Retina (tissue), 1 donor: Measurements from ENCODE around the gene NCKAP5.

ENCODE experiments used
- DNase-seq: peaks from one replicate; pipeline ENCODE4 v3.0.0-alpha.2; 2016

The NCKAP5 gene

DNA sequence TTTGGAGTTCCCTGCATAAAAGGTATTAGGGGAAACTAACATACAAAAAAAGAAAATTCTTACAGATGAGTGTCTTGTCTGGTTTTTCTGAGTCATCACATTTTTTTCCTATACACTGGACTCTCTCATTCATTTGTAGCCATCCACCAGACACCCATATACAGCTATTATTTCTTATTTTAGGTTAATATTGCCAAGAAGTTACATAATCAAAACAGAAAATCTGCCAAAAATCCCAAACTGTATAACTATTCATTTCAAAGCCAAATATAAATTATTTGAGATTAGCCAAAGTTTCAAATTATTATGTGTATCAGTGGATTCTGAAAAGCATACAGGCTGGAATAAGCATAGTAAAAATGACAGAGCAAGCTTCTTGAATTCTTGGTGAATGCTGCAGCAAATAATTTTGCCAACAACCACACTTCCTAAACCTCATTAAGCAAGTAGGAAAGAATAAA is 191.2 kb downstream of the NCKAP5 start:
- no peak for DNase-seq

DNA sequence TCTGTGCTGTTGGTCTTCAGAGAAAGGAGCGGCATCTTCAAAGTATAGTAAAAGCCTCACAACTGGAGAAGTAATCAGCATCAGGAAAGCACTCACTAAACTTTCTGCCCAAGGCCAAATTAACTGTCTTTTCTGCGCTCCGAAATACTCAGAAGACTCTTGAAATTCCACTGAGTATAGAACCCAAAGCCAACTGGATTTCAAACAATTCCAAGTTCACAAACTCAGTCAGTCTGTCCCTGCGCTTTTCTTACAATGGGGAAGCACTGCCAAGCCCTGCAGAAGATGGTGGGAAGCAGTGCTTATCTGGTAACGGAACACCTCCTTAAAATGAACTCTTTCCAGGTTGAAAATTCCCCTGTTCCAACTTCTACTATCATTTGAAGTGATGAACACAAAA is 193.5 kb downstream of the NCKAP5 start:
- no peak for DNase-seq

DNA sequence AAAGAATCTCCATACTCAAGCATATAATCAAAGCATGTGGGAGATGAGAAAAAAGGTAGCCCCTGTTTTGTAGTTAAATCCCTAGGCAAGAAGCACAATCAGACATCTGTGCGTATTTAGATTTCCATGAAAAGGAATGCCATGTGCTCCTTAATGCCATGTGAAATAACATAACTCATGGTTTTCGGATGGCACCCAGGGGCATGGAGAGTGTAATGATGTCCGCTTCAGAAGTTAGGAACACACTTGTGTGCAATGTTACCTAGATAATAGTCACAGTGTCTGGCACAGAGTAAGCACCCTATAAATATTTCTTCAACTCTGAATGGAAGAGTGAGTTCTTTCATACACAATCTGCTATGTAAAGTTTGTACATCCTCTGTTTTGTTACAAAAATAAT is 197.0 kb downstream of the NCKAP5 start:
- DNase-seq, result no peak

DNA sequence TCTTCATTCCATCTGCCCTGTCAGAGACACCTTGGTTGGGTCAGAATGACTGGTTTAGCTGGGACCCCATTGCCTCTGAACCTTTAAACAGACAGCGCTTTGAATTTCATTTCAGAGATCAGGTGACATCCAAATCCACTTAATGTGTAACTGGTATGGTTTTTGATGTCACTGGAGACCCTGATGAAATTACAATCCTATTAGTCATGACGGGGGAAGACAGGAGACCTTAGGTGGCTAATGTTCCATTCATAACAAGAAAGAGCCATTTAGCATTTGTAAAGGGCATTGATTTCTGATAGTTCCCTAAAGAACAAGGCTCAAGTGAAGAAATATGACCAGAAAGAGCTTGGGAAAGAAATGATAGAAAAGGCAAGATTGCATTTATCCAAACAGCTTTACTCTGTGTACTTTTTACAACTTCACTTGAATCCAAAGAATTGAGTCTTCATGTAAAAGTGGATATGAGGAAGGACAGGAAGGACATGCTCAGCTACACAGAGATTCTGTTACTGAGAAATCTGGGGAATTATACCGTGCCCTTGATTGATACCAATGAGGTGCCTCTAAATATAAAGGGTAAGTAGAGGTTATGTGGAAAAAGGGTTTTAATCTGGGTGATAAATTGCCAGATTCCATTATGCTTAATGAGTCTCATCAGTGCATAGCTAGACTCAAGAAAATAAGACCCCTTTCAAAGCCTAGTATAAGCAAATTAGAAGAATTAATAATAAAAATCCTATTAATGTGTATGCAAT is 198.2 kb downstream of the NCKAP5 start:
- DNase-seq, result no peak

DNA sequence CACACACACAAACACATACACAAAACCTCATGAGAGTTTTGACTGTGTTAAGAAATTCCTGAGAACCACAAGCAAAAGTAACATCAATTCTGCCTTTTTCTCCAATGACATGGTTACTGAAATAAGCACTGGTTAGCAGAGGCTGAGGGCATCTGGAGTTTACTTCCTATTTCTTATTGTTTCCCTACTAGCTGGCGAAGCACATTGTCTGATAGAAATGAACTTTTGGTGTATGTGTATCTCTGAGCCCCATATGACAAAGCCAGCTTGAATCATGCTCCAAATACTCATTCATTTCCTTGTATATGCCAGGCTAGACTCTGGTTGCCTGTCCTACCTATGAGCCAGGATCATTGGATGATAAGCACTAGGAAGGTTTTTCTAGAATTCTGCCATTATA is 203.1 kb downstream of the NCKAP5 start:
- no peak for DNase-seq

DNA sequence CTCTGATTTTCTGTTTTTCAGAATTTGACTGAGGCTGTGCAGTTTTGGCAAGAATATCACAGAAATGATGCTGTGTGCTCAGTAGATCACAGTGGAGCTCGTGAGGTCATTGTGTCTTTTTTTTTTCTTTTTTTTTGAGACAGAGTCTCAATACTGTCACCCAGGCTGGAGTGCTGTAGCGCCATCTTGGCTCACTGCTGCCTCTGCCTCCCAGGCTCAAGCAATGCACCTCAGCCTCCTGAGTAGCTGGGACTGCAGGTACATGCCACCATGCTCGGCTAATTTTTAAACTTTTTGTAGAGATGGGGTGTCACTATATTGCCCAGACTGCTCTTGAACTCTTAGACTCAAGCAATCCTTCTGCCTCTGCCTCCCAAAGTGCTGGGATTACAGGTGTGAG is 203.6 kb downstream of the NCKAP5 start:
- DNase-seq, result no peak

DNA sequence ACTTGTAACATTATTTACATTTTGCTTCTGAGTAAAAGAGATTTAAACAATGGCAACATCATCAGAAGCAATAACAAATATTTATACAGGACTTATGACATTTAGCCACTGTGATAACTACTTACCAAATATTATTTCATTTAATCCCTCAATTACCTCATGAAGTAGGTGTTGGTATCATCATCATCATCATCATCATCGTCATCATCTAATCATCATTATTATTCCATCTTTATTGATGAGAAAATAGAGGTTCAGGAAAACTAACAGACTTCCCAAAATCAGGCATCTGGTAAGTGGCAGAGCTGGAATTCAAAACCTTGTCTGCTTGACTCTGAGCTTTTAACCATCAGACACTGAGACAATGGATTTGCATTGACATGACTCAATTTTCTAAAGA is 204.4 kb downstream of the NCKAP5 start:
- DNase-seq, result no peak

DNA sequence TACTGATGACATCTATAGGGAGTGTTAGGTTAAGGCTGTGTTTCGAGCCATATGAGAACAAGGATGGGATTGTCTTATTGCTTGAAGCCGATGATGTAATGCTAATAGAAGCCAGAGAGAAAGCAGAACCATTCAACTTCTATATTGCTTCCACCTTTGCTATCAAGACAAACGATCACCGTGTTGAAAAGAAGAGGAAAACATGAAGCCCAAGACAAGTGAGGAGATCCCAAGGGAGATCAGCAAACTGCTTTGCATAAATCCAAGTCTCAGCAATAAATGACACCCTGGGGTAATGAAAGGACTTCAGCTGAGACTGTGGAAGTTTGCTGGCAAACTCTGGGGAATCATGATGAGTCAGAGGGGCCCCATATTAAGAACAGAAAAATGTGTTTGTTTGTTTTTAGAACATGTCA is 206.2 kb downstream of the NCKAP5 start:
- DNase-seq, result no peak

DNA sequence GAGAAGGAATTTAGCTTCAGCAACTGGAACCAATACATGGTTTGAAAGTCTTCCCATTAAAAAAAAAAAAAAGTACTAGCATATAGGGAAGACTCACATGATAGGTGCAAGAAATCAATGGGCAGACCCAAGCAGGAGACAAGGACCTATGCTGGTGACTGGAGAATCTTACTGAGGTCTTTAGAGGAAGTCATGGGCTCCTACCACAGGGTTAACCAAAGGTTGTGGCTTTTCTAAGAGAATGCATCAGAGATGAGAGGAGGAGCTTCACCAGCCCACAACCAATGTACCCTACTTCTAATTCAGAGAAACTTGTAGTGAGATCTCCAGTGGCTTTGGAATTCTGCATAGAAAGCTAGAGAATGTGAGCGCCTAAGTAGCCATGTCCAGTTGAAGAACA is 207.4 kb downstream of the NCKAP5 start:
- no peak for DNase-seq

DNA sequence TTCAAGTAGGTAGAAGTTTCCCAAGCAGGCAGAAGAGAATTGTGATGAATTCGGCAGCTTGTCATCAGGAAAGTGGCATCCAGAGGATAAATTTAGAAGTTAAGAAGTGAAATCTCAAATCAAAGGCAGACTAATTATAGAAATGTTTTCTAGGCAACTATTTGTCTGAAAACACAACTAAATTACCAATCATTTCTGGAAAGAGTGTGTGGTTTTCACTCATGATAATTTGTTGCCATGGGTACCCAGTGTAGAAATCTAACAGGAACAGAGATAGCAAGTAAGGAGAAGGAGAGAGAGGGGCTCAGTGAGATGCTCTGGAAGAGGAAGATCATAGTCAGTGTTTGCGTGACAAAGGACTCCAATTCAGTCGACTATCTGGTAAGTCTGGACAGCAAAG is 208.1 kb downstream of the NCKAP5 start:
- no peak for DNase-seq

DNA sequence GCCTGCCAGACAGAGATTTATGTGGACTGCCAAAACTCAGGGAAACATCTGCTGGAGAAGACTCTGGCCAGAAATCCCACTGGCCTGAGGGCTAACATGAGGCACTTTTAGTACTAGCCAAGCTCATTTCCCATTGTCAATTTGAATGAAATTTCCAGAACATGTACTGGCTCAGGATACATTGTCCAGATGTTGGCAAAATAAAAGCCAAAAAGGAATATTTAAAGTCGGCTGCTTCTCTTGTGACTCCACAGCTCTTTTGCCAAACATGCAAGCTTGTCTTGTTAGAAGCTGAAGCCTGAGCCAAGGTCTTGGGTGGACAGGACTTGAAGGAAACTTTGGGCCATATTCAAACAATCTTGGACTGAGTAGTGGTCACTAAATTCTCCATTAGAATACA is 215.5 kb downstream of the NCKAP5 start:
- no peak for DNase-seq

DNA sequence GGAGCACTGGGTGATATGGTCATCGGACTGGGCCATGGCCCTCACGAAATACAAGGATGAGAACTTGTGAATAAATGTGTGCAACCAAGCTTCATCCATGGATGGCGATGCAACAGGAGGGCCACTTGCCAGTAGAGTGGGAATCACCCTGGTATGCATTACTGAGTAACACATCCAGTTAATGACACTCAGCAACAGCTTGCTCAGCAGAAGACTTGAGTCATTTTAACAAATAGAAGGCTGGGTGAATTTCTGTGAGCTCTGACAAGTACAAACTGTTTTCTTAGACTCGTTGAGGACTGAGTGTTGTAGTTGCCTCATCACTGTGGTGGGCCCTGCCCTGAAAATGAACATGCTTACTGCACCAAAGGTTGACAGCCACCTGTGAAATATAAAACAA is 221.6 kb downstream of the NCKAP5 start:
- no peak for DNase-seq

DNA sequence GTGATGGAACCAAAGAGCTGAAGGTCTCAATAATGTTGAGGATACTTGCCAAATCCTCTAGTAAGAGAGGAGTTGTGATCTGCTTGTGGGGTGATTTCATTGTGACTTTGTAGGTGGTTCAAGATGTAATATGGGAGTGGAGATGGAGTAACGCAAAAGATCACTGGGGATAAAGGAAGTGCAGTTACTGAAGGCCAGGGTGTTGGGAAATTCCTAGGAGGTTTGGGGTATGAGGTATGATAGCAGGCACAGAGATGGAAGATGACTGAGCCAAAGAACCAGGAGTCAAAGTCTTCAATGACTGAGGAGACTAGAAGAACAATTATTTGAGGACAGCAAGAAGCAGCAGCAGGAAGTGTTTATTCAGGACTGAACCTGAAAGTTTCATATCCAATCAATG is 222.6 kb downstream of the NCKAP5 start:
- no peak for DNase-seq

DNA sequence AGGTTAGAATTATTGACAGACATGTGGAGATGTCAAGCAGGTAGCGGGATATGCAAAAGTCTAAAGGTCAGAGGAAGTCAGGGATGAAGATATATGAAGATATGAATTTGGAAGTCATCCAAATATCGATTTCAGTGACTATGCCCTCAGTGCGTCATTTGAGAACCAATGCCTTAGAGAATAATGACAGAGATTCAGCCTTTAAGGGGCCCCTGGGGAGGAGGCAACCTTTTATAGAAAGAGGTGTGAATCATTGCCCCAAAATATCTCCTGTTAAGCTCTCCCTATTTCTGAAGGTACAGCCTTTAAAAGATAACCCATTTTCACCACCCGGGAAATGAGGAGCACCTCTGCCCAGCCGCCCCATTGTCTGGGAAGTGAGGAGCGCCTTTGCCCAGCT is 223.4 kb downstream of the NCKAP5 start:
- DNase-seq, result no peak

DNA sequence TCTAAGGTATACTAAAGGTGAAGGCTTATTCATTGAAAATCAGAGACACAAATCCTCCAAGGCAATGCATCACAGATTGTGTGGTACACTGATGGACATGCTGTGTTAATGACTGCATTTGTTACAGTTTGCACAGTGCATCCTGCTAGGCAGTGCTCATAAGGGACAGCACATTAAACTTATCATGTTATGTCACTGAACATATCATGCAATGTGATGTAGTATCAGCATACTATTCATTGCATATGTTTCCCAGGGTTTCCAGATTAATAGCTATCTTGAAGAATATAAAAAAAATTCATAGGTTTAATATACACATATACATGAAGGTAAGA is 225.3 kb downstream of the NCKAP5 start:
- DNase-seq, result no peak

DNA sequence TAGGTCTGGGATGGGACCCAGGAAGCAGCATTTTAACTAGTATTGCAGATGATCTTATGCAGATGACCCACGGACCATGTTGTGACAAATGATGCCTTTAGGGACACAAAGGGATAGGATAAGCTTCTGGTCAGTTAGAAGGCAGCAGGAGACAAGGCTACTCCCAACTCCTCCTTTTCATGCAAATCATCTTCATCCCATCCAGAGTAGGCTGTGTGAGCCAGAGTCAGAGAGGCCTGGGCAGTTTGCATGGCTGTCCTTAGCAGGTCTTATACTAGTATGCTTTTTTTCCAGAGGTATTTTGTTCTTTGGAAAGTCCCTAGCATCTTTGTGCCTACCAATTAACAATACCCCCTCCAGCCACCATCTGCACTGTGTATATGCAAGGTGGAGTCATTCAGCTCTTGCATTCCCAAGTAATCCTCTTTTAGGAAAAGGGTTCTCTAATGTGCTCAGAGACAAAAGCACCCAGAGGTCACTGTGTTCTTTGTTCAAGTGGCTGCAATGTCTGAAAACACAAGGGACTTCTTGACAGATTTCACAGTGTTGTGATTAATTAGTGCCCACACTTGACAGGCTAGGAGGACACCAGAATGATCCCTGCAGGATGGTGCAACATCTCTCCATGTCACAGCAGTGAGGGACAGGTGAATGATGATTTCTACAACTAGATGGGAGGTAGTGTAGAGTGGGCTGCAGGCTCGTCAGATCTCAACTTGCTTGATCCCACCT is 225.8 kb downstream of the NCKAP5 start:
- peak; percentile 25 for DNase-seq

DNA sequence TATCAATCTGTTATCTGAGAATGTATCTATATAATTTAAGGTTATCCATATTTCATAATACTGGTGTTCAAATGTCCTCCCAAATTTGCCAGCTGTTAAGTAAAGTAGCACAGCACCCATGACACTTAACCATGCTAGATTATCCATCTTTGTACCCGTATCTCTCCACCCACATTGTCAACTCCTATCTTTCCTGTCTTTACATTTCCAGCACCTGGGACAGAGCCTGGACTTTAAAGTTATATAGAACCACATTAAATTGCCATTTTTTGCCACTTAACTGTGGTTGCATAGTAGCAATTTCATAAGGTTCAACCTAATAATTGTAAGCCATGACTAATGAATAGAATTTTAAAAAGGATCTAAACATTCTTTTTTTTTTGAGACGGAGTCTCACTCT is 226.7 kb downstream of the NCKAP5 start:
- DNase-seq, result no peak

DNA sequence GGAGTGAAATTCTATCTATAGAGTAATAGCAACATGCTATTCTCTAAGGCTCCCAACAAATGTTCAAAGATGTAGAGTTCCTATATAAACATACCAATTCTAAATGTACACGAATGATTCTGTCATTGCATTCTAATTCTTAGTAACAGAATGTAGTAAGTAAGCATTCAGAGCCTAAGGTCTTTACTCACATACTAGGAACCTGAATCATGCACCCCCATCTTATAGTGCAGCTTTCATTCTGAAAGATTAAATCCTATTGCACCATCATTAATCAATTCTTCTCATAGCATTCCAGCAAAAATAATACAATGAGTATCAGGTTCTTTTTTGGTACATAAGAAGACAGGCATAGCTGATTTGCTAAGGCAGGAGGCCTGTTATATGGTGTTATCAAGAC is 230.0 kb downstream of the NCKAP5 start:
- no peak for DNase-seq

DNA sequence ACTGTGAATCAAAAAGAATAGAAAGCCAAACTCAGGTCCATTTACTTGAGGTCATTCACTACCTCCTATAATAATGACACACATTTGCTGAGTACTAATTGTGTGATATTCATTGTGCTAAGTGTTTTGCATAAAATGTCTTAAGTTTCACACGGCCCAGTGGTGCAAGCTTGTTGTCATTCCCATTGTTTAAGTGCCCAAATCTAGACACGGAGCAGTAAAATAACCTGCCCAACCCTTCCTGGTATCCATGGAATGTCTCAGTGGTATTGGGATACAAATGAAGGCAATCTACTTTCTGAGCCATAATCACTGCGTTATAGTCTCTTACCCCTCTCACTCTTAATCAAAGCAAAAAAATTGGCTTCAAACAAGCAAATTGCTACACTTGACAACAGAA is 233.3 kb downstream of the NCKAP5 start:
- no peak for DNase-seq

DNA sequence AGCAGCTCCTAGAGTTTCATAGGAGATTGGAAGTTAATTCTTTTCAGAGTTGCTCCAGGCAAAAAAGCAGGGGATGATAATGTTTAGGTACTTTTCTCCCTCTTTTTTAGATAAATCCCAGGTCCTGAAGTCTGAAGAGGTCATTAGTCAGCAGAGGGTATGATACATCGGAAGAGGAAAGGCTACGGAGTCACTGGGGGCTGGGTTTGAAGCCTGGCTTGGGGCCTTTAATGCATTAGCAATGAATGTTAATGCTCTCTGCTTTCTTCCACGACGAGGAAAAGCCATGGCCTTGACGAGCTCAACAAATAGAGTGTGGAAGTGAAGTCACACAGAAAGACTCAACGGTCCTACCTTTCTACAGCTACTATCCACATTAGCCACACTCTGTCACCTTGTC is 235.1 kb downstream of the NCKAP5 start:
- DNase-seq, result no peak

DNA sequence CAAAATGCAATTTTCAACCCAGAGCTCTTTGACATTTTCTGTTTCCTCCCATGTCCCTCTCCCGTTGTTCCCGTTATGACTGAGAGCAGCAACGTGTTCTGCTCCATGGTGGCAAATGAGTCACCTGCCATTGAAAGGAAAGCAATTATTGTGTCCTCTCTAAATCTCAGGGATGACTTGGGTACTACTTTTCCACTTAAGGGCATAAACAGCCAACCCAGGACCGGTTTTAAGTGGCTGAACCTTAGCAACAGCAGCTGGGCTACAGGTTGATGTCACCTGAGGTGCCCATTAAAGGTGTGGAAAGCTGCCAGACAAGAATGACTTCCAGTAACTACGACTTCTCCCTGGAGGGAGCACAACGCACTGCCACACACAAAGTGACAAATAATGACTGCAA is 236.8 kb downstream of the NCKAP5 start:
- no peak for DNase-seq

DNA sequence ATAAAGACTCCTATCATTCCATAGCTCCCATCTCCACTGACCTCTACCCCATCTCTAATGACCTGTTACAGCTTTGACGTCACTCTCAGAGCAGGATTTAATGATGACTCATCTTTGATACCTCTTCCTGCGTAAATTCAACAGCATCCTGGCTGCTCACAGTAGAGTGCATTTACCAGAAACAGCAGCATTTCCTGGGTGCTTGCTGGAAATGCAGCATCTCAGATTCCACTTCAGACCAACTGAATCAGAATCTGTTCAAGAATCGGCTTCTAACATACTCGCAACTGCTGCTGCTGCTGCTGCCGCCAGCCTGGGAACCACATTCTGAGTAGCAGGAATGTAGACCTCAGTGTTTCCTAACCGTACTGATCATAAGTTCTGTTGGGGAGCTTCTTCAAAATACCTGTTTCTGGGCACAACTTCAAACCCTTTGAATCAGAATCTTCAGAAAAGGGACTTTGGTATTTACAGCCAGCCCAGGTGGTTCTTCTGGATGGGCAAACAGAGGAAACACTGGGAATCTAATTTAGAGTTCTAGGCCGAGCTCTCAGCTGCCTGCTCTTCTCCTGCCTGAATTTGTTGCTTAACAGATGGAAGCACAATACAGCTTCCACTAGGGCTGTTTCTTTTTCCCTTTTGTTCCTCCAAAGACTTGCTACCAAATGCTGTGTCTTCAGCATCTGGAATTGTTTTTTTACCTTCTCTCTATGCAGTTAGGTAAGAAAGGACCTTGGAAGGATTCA is 241.4 kb downstream of the NCKAP5 start:
- DNase-seq, result no peak

DNA sequence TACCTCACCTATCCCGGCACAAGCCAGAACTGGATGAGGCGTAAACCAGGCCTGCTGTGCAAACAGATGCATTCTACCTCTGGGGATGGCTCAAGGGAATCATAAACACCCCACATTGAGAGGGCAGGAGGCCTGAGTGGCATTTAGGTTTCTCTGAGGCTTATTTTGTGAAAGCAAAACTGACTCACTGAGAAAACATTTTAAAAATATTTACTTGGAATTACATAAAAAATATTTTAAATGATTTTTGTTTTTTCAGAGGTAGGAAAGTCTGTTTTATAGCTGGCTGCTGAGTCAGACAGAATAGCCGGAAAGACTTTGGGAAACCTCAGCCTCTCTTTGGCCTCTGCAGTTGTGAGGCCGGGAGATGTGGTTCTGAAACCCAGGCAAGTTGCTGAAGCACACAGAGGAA is 244.1 kb downstream of the NCKAP5 start:
- no peak for DNase-seq

DNA sequence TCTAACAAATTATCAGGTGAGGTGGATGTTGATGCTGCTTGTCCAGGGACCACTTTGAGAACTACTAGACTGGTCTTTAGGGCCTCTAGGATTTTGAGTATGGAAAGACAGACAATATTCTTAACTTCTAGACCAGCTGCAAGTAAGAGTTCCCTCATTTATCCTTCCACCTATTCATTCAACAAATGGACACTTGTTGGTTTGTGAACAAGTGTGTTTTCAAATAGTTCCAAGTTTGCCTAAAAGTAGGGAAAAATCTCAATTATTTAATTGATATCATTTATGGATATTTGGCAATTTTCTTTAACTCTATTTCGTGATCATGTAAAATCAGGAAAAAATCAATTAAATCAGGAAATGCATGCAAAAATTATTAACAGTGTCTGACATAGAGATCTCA is 245.4 kb downstream of the NCKAP5 start:
- DNase-seq, result no peak
